Measurements from ENCODE around the gene PKP4. TPM values are rescaled to one million over a fixed set of nuclear protein-coding genes. Genes with fewer than 3 reads are reported as not detected.

The PKP4 gene
- total RNA-seq, 1 experiment from 2014 or later, result 147 TPM

- no TSS peak for BruUV-seq (replicated peaks)
- H3K4me3 Mint-ChIP-seq (ENCODE audit: unreplicated experiment), result no peak overlapping the region
- H3K4me1 Mint-ChIP-seq (ENCODE audit: low read depth, unreplicated experiment), result peaks cover 16% of the 10 kb centered on the region
- no peaks in the 10 kb centered on the region for H3K4me1 ChIP-seq
- DNase-seq, result no peak
- H3K4me3 ChIP-seq (ENCODE audit: low read depth, low read length), result no peak overlapping the region
- ChIA-PET POLR2A (no interaction called here), CTCF (no interaction called here)
- intact Hi-C loops (cut with micrococcal nuclease; ENCODE audit: unreplicated experiment), result no loop called here
- no peaks in the 10 kb centered on the region for H3K27me3 ChIP-seq (replicated peaks; ENCODE audit: control insufficient read depth, insufficient read depth, low read length)
- H3K36me3 ChIP-seq (ENCODE audit: control insufficient read depth, insufficient read depth, low read length), result no peaks in the 10 kb centered on the region
- no peaks in the 10 kb centered on the region for H3K9me3 Mint-ChIP-seq (ENCODE audit: unreplicated experiment)
- H3K27me3 Mint-ChIP-seq (ENCODE audit: insufficient read depth, unreplicated experiment), result no peaks in the 10 kb centered on the region
- no peak for TF ChIP-seq CTCF (IDR thresholded peaks at IDR 0.05; ENCODE audit: insufficient read depth in 1 of 2, low read depth in 1 of 2, low read length in 1 of 2, severe bottlenecking in 1 of 2, unreplicated experiment in 1 of 2)
- peaks cover 5% of the 10 kb centered on the region for H3K36me3 Mint-ChIP-seq (ENCODE audit: insufficient read depth, unreplicated experiment)
- H3K9me3 ChIP-seq, result no peaks in the 10 kb centered on the region
- H3K27ac Mint-ChIP-seq (ENCODE audit: unreplicated experiment), result no peak overlapping the region
Measured at GRCh38 chr2:158575051-158575635, 118.4 kb downstream of the PKP4 start.

GRCh38 chr2:158577141-158577540 is 120.4 kb downstream of the PKP4 start:
- no TSS peak for BruUV-seq (replicated peaks)
- DNase-seq, result no peak
- no peaks in the 10 kb centered on the region for H3K4me1 Mint-ChIP-seq (ENCODE audit: low read depth, unreplicated experiment)

GRCh38 chr2:158578703-158579330 is 122.1 kb downstream of the PKP4 start:
- Mint-ChIP-seq H3K36me3 (ENCODE audit: insufficient read depth, unreplicated experiment) (peaks cover 5% of the 10 kb centered on the region), H3K9me3 (ENCODE audit: unreplicated experiment) (no peaks in the 10 kb centered on the region), H3K27ac (ENCODE audit: unreplicated experiment) (no peak overlapping the region), H3K27me3 (ENCODE audit: insufficient read depth, unreplicated experiment) (no peaks in the 10 kb centered on the region), H3K4me1 (ENCODE audit: low read depth, unreplicated experiment) (peaks cover 7% of the 10 kb centered on the region), H3K4me3 (ENCODE audit: unreplicated experiment) (no peak overlapping the region)
- no peaks in the 10 kb centered on the region for H3K27me3 ChIP-seq (replicated peaks; ENCODE audit: control insufficient read depth, insufficient read depth, low read length)
- H3K4me1 ChIP-seq, result peaks cover 12% of the 10 kb centered on the region; the same call in 1 of the 2 replicates
- CTCF ChIA-PET, result no interaction called here
- TF ChIP-seq CTCF (IDR thresholded peaks at IDR 0.05; ENCODE audit: insufficient read depth in 1 of 2, low read depth in 1 of 2, low read length in 1 of 2, severe bottlenecking in 1 of 2, unreplicated experiment in 1 of 2), result no peak
- DNase-seq, result no peak
- POLR2A ChIA-PET, result no interaction called here
- no peaks in the 10 kb centered on the region for H3K9me3 ChIP-seq
- no peaks in the 10 kb centered on the region for H3K36me3 ChIP-seq (ENCODE audit: control insufficient read depth, insufficient read depth, low read length)
- intact Hi-C loops (cut with micrococcal nuclease; ENCODE audit: unreplicated experiment), result no loop called here
- no TSS peak for BruUV-seq (replicated peaks)
- no peak overlapping the region for H3K4me3 ChIP-seq (ENCODE audit: low read depth, low read length)

More at GRCh38 chr2:158577141-158577540, 120.4 kb downstream of the PKP4 start:
- no peak overlapping the region for H3K27ac Mint-ChIP-seq (ENCODE audit: unreplicated experiment)
- H3K9me3 Mint-ChIP-seq (ENCODE audit: unreplicated experiment), result no peaks in the 10 kb centered on the region
- Histone ChIP-seq H3K4me1 (no peaks in the 10 kb centered on the region), H3K36me3 (ENCODE audit: control insufficient read depth, insufficient read depth, low read length) (no peaks in the 10 kb centered on the region), H3K9me3 (no peaks in the 10 kb centered on the region), H3K4me3 (ENCODE audit: low read depth, low read length) (no peak overlapping the region), H3K27me3 (replicated peaks; ENCODE audit: control insufficient read depth, insufficient read depth, low read length) (no peaks in the 10 kb centered on the region)
- no peak overlapping the region for H3K4me3 Mint-ChIP-seq (ENCODE audit: unreplicated experiment)
- POLR2A ChIA-PET, result no interaction called here
- no peak for TF ChIP-seq CTCF (IDR thresholded peaks at IDR 0.05; ENCODE audit: insufficient read depth in 1 of 2, low read depth in 1 of 2, low read length in 1 of 2, severe bottlenecking in 1 of 2, unreplicated experiment in 1 of 2)
- H3K36me3 Mint-ChIP-seq (ENCODE audit: insufficient read depth, unreplicated experiment), result peaks cover 5% of the 10 kb centered on the region
- intact Hi-C loops (cut with micrococcal nuclease; ENCODE audit: unreplicated experiment), result no loop called here
- CTCF ChIA-PET, result no interaction called here
- H3K27me3 Mint-ChIP-seq (ENCODE audit: insufficient read depth, unreplicated experiment), result no peaks in the 10 kb centered on the region
